Activated naive CD4-positive, alpha-beta T cell treated with Interleukin-2 at 50 U/mL for 16 hours (primary cell): ENCODE results near the gene LOXHD1.
A peak's percentile ranks its signal among the peaks of the same experiment; 100 is the strongest.

Experiments used
- DNase-seq: peaks from one replicate; pipeline ENCODE4 v3.0.0-alpha.2; 2020

Gene LOXHD1

DNA sequence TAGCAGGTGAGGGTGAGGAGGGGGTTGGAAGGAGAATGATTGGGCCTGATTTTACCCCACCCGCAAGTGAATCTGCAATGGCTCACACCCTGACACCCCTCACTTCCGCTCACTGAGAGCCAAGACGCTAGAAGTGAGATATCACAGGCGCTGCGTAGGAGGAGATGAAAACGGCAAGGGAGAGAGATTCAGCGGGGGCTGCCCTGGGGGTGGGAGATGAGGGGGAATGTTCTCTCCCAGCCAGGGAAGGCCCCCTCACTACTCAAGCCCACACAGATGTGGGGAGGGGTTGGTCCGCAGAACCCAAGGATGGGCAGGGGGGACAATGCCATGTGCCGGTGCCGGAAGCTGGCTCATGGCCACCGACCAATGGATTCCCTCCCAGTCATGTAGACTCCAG is 32.9 kb downstream of the LOXHD1 start:
- DNase-seq: peak; percentile 3

DNA sequence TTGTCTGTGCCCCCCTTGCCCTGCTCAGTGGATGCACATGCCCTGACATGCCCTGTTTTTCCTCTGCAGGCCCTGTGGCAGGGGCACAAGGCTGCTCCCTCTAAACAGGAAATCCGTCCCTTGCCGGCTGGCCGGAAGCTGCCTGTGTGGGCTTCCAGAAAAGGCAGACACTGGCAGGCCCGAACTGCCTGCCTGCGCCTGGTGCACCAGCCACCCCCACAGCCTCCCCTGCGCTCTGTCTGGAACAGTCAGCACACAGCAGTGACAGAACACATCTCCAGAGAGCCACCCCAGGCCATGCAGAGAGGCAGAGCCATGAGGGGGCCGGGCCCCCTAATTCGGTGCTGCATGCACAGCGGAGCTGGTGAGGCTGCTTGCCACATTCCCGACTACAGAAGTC is 33.5 kb downstream of the LOXHD1 start:
- DNase-seq: peak; percentile 9

DNA sequence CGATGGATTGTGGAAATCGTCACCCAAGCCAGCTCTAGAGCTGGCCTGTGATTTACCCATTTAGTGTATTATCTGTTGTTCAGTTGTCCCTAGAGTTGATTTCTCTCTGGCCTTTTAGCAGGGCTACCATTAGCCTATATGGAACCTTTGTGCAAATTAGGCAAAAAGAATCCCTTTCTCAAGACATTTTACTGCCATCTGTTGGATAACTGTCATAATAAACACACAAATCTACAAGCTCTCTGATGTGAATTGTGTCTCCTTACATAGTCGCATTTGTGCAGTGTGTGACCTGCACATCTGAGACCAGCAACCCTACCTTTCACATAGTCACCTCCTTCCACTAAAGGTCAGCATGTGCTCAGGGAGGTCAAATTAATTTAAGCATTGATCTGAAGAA is 34.0 kb downstream of the LOXHD1 start:
- DNase-seq: no peak

DNA sequence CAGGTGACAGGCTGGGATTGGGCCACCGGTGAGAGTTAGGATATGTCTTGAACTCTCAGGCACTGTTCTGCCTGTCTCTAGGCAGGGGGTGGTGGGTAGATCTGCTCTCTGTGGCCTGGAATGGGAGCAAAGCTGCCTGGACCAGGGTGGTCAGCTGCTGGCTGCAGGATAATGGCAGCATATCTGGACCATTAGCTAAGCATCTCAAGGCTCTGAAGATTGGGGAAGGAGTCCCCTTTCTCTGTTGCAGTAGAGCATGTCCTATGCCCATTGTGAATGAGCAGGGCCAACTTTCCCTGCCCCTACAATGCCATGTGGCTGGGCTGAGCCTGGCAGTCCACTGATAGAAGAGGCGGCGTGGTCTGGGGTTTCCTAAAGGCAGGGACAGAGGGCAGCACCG is 34.6 kb downstream of the LOXHD1 start:
- no peak for DNase-seq

DNA sequence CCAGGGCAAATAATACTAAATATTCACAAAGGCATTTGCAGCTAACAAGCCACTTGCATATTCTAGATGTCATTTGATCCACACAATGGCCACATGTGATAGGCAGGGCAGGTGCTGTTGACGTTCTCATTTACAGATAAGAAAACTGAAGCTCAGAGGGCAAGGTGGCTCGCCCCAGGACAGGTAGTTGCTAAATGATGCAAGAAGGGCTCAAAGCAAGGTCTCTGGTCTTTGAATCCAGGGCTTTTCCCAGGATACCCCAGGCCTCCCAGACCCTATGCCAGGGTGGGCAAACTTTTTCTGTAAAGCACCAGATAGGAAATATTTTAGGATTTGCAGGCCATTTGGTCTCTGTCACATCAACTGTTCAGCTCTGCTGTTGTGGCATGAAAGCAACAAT is 35.1 kb downstream of the LOXHD1 start:
- no peak for DNase-seq

DNA sequence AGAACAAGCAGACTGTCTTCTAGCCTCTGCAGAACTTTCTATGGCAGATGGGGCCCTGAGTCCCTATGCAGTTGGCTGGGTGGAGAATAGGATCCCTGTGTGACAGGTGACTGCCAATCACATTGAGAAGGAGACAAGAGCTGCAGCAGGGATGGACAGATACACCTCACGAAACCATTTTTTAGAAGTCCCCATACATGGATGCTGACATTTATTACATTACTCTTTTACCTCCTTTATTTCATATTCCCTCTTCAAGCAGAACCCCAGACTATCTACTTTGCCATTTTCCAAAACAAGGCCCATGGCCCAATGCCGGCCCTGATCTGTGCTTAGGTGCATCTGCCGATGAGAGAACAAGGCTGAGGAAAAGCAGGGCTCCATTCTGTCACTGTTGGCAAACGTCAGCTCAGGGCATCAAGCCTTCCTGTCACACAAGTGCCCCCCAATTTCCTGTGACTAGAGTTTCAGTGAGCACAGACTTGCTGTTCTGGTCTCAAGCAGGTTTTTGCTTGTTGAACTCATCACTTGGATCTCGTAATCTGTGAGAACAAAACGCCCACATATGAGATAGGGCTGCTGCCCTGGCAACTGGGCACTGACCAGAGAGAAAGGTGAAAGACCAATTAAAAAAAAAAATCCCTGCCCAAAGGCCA is 35.8 kb downstream of the LOXHD1 start:
- no peak for DNase-seq

DNA sequence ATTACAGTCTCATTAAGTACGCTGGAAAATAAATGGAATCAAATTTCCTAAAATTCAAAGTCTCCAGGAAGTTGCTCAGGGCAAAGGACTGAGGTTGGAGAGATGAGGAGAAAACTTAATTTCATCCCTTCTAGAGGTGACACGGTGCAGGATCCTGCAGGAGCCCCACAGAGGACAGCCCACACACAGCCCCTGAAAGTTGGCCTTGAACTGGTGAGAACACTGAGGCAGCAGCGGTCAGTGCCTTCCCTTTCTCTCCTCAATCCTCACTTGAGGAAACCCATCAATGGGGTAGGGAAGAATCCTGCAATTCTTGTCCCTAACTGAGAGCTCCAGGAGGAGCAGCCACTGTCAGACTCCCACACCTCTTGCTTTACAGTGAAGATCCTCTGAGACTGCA is 37.5 kb downstream of the LOXHD1 start:
- no peak for DNase-seq

DNA sequence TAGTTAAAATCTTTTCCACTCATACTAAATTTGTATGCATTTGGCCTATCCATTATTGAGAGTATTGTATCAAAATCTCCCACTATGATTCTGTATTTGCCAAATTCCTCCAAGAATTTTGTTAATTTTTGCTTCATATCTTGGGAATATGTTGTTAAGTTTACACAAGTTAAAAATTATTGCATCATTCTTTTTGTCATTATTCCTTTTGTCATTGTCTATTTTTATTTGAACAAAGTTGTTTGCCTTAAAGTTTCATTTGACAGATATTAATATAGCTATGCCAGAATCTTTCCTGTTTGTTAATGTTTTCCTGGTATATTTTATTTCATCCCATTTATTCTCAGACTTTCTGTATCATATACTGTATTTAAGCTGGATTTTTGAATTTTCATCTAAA is 41.3 kb downstream of the LOXHD1 start:
- no peak for DNase-seq

DNA sequence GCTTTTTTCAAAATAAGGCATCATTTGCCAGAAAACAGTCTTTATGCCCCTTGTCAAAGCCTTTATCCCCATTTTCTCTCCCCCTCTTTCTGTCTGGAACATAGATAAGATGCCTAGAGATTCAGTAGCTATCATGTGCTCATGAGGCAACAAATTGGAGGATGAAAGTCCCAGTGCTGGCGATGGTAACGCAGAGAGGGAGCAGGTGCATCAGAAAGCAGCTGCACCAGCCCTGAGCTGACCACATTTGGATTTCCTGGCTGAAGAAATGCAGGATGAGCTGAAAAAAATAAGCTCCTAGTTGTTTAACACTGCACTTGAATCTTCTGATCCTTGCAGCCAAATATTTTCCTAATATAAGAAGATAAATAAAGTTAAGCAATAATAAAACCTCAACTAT is 48.0 kb downstream of the LOXHD1 start:
- no peak for DNase-seq

DNA sequence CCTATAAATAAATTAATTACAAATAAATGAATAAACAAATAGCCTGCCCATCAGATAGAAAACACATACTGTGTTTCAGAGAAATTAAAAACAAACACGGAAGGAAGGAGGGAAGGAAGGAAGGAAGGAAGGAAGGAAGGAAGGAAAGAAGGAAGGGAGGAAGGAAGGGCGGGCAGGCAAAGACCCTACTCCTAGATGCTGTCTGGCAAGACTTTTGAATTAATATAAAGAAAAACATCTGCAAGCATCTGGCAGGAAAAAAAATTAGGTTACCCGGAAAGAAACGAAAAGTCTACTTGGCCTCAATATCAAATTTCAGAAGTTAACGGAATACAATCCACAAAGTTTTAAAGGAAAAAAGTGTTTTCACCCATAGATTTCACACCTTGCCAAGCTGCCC is 49.1 kb downstream of the LOXHD1 start:
- DNase-seq: no peak

DNA sequence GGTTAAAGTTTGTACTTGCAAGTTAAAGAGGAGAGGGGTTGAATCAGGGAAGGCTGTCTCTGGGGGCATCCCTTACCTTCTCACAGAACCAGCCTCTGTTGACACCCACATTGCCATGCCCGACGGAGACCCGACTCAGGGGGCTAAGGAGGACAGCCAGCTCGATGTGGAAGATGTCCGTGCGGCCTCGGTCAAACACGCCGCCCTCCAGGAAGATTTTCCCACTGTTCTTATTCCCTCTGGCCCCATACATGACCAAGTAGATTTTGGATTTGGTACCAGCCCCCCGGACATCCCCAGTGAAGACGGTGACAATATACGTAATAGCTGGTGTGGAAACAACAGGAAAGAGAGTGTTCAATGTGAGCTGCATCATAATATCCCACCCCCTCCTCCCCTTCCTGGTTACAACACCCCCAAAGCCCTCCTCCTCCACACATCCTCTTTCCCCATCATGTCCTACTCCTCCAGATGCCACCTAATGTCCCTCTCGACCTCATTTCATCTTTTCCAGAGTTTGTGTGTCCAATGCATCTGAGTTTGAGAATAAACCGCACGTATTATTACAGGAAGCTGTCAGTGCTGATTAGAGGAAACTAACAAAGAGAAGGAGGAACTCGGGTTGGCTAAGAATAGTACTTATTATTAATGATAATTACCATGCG is 55.7 kb downstream of the LOXHD1 start:
- no peak for DNase-seq

DNA sequence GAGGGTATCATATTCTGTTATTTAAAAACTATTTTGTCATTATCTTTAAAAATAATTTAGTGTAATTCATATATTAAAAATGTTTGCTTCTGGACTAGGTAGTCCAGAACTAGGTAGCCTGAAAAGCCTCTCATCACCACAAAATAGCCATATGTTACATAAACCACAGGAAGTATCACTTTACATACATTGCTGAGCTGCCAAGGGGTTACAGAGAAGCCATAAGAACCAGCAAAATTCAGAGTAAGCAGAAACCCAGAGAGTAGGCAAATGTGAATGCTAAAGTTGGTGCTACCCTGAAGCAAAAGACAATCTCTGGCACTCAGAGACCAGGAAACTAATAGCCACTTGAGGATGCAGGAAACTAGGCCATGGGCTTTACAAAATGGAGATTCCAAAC is 60.9 kb downstream of the LOXHD1 start:
- no peak for DNase-seq

DNA sequence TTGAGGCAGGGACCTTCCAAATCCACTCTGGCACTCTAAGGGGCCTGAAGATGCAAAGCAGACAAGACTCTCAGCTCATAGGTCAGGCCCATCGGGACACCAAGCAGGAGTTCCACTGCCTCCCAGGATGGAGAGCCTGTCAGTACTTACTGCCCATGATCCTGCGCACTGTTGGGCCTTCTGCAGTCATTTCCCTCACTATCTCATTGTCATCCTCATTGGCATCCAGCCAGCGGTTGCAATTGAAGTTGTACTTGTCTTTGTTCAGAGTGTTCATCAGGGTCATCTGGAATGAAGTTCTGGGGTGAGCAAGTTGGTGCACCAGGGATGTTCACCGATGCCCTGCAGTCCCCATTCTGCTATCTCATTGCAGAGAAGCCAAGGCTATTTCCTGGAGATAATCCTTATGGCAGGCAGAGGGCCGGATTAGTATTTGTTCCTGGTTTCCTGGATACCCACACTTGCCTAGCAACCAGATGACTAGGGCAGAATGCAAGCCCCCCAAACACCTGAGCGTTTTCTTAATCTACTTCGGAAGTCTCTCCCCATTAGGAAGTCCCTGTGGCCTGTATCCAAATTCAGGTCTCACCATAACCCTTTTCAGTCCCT is 65.1 kb downstream of the LOXHD1 start:
- DNase-seq: no peak

DNA sequence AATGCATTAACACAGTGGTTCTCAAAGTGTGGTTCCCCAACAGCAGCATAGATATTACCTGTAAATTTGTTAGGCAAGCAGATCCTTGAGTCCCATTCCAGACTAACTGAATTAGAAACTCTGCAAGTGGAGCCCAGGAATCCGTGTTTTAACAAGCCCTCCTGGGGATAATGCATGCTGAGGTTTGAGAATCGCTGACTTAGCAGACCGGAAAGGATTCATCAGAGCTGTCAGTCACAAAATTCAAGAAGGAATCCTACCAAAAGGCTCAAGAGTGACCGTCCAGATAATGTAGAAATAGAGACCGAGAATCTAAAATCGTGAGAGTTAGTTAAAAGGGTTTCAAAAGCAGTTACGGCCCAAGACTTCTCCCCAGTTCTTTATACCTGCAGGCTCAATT is 66.9 kb downstream of the LOXHD1 start:
- DNase-seq: no peak

DNA sequence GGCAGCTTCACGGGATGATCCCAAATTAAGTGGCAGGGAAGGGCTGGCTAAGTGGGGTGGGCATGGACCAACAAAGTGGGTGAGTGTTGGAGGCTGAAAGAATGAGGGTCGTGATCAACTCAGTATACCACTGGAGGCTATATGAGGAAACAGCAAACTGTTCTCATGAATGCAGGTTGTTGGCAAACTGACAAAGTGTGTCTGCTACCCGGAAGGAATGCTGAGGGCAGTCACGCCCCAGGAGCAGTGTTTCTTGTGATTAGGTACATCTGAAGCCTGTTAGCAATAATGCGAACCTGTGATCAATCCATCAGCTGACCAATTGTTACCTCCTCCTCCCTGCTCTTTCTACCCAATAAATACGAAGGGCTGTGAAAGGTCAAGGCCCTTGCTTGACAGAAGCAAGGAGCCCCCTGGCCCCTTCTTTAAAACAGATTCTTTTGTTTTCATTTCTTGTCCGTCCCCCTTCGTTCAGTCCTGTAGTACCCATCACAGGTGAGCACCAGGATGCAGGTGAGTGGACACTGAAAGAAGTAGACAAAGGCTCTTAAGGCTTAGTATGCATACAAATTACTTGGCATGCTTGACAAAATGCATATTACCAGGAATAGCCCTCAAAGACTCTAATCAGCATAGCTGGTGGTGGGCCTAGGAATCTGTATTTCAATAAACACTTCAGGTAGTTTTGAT is 67.9 kb downstream of the LOXHD1 start:
- DNase-seq: no peak

DNA sequence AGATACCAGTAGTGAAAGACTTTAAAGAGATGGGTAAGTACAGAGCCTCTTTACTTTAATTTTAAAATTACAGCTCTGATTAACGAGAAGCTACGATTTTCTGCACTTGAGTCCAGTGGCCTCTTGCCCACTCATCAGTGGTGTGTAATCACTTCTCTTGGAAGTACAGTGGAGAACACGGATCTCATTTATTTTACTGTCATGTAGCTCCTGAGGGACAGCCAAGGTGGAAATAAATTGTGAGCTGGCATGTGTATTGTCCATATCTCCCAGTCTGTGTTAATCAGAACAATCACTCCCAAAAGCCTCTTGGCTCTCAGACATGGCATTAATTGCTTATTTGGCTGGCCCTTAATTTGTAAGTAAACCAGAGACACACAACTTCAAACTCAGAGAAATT is 69.4 kb downstream of the LOXHD1 start:
- DNase-seq: no peak

DNA sequence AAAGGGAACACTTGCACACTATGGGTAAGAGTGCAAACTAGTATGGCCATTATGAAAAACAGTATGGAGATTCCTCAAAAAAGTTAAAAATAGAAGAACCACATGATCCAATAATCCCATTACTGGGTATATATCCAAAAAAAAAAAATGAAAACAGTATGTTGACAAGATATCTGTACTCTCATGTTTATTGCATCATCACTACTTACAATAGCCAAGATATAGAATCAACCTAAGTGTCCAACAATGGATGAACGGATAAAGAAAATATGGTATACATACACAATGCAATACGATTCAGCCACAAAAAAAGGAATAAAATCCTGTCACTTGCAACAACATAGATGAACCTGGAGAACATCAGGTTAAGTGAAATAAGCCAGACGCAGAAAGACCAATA is 73.3 kb downstream of the LOXHD1 start:
- no peak for DNase-seq

DNA sequence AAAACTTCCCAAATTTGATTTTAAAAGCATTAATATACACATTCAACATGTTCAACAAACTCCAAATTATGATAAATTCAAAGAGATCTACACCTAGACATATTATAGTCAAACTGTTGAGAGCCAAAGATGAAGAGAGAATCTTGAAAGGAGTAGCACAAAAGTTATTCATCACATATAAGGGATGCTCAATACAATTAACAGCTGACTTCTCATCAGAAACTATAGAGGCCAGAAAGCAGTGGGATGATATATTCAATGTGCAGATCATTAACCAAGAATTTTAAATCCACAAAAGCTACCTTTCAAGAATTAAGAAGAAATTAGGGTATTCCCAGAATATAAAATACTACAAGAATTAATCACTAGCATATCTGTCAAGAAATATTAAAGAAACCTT is 75.4 kb downstream of the LOXHD1 start:
- DNase-seq: no peak

DNA sequence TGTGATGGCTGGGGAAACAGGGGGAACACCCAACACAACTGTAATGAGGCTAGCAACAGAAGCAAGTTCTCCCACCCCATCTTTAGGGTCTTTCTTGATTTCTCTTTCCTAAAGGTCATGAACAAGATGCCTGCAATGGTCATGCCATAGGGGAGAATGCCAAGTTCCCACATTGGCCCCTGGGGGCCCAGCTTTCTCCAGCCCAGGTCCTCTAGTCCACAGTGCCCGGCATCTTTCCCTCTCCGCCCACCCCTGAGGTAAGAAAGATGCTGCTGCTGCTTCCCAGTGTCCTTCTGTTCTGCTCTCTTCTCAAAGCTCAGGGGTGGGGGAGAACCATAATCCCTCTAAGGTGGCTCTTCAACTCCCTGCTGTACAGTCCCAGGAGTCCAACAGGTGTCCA is 78.0 kb downstream of the LOXHD1 start:
- no peak for DNase-seq

DNA sequence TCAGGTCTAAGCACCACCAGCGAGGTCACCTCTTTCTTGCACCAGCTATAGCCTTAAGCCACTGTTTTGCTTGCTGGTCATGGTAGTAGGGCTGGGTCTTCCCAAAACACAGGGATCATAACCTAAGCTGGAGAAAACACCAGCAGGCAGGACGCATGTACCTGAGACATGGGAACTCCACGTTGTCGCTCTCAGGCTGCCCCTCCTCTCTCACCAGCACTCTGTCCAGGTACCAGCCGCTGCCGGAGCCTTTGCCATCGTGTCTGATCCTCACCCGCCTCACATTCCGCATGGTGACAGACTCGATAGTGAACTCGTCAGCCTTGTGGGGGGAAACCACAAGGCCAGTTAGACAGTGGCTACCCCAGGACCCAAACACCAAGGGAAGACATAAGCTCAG is 79.5 kb downstream of the LOXHD1 start:
- no peak for DNase-seq

DNA sequence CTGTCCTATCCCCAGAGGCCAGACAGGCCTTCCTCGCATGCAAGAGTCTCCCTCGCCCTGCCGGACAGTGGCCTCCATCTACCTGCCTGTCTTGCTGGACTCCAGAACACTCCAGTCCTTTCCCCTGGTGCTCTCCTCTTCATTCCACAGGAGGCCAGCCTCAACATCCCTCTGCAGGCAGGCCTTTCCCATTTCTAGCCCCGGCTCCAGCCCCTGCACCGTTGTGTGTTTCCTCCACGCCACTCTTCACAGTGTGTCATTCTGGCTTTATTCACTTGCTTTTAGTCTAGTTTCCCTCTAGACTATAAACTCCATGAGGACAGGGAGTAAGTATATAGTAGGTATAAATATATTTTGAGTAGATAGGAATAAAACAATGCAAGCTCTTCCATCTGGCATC is 81.2 kb downstream of the LOXHD1 start:
- no peak for DNase-seq

DNA sequence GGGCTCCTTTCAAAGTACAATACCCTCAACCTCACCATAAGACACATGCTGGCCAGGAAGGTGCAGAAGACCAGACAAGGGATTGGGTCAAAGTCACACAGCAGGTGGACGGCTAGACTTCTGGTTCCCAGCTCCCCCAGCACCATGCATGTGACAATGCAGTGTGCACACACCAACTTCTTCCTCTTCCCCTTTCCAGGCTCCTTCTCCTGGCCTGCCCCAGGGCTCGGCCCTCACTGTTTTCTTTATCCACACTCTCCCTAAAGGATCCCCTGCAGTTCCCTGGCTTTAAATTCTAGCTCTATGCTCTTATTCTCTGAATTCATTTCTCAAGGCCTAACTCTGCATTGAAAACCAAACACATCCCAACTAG is 82.3 kb downstream of the LOXHD1 start:
- DNase-seq: no peak

DNA sequence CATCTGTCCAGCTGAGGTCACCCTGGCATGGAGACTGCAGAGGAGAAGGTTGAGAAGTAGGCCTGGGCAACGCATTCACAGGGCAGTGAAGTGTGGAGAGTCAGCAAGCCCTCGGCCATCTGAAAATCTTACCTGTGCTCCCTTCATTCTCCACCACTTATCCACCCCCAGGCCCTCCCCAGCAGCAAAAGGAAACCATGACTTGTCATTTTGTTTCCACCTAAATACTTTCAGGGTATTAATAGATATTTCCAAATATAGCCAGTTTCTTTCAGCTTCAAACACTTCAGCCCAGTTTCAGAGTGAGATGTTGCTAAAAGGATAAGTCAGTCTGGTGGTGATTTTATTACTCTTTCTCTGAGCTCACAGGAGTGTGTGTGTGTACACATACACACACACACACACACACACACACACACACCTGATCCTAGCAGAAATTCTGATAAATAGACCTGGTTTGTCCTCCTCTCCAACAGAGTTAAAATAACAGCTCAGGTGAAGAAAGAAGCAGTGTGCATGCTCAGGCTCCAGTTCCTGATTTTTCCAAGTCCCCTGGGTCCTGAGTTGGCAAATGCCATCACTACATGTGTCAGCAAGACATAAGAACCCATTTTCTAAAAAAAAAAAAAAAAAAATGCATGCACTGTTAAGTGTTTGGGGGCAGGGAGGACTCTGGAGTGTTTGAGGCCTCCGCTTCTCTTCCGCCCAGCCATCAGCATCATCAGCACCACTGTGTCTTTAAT is 82.8 kb downstream of the LOXHD1 start:
- no peak for DNase-seq

DNA sequence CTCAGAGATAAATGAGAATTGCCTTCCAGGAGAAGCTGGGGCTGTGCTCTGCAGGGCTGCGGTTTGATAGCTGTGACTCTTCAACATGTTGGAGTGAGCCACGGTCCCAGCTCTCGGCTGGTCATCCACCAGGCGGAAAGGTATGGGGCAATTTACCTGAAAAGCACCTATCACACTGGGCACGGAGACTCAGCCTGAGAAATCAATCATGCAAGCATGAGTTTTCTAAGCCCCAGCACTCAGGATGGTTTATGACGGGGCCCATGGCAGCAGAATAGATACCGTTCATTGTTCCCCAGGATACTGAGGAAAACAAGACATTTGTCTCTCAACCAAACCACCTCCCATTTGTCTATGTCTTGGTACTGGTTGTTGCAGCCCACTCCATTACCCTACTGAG is 83.9 kb downstream of the LOXHD1 start:
- no peak for DNase-seq
